Jurkat, Clone E6-1 (cell line): ENCODE data around the gene ABCC1. TPM values are rescaled to one million over a fixed set of nuclear protein-coding genes. Genes with fewer than 3 reads are reported as not detected.
"Not testable (repeated sequence)": the region's sequence is repeated elsewhere in the genome, so short reads cannot be mapped to it uniquely, and the experiment has no call there.

Source experiments
- DNase-seq: peaks from one replicate; pipeline ENCODE4 v3.0.0-alpha.2; 2011; ENCODE audit warnings: low read depth, low spot score
- H3K4me3 ChIP-seq: 2 replicates; pipeline ENCODE4 v1.5.1; 2011; ENCODE audit warnings: mild to moderate bottlenecking, low read length, control low read depth, moderate library complexity
- polyA plus RNA-seq: library from polyadenylated mRNA; unstranded; fragments of >200 nt; gene quantifications from one replicate; pipeline ENCODE4 v1.2.1, GENCODE V29; 2012; ENCODE audit warnings: missing spikeins; ENCODE audit not compliant: insufficient read length, insufficient read depth

Gene ABCC1
- 30.1 TPM for polyA plus RNA-seq

DNA sequence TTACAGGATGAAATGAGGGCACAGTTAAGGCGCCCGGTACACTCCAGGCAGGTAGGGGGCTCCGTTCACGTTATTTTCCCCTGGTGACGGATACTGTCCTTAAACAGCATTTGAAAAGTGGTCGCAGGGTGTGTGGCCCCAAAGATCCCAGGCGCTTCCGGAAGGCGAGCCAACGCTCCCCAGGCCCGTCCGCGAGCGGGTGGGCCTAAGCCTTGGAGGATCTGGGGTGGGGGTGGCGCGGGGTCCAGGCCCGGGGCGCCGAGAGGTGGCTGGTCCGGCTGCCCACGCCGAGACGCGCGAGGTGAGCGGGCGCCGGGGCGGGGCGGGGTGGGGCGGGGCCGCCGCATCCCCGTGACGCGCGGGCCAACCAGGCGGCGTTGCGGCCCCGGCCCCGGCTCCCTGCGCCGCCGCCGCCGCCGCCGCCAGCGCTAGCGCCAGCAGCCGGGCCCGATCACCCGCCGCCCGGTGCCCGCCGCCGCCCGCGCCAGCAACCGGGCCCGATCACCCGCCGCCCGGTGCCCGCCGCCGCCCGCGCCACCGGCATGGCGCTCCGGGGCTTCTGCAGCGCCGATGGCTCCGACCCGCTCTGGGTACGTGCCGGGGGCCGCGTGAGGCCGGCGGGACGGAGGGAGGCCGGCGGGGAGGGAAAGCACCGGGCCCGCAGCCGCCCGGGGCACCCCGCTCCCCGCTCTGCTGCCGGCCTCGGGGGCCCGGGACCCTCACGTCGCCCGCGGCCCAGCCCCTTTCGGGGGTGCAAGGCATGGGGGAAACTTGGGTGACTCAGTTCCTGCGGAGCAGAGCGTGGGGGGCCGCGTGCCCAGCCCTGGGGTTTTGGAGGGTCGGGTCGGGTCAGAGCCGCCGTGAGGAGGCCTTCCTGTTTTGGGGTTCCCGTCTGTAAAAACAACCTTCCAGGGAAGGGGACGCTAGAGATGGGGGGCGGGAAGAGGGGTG, at the start of gene ABCC1:
TSS of gene ABCC1 (plus strand) at position 407 of the 951 bp plus-strand sequence. CDS start at position 543, 136 bp downstream.
- peak within 1 kb of the TSS; percentile 87 for H3K4me3 ChIP-seq
- DNase-seq: no peak

DNA sequence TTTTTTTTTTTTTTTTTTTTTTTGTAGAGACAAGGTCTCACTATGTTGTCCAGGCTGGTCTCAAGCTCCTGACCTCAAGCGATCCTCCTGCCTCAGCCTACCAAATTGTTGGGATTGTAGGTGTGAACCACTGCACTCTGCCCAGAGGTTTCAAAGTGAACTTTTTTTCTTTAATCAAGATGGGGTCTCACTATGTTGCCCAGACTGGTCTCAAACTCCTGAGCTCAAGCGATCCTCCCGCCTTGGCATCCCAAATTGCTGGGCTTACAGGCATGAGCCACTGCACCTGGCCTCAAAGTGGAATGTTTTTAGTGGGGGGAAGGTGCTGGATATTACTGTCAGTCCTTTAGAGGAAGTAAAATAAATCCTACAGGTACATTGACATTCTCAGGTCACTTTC, 49.1 kb upstream of the ABCC1 start:
- DNase-seq: no peak
- no peak overlapping the region for H3K4me3 ChIP-seq

DNA sequence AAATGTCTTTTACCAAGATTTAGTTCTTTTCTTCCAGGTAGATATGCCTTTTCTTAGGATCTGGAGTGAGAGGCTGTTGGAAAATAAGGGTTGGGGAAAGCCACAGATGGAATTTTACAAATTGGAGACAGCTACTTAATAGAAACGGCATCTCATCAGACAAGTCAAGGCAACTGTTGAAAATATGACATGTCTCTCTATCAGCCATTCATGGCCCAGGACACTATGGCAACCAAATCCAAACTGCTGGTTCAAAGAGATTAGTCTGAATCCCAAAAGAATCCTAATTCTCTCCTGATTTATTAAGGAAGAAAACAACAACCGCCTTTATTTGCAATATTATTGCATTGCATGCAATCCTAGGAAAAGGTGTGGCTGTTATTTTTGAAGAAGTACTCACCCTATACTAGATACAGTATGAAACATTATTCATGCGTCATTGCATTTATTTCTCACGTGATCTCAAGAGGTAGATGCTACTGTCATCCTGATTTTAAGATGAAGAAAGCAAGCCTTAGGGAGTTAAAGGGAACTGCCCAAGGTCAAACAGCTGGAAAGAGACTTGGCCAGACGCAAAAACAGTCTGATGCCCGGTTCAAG, 48.4 kb upstream of the ABCC1 start:
- H3K4me3 ChIP-seq: no peak overlapping the region
- DNase-seq: no peak

GRCh38 chr16:15903960-15904359, 45.5 kb upstream of the ABCC1 start:
- no peak for DNase-seq
- H3K4me3 ChIP-seq: no peak overlapping the region

DNA sequence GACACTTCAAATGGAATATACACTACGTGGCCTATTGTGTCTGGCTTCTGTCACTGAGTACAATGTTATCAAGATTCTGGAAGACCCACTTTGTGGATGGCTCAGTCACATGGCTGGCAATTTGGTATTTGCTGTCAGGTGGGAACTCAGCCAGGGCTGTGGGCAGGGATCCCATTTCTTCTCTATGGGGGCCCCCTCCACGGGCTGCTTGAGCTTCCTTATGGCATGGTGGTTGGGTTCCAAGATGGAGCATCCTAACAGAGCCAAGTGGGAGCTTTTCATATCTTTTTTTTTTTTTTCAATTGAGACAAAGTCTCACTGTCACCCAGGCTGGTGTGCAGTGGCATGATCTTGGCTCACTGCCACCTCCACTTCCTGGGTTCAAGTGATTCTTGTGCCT, 43.0 kb upstream of the ABCC1 start:
- no peak overlapping the region for H3K4me3 ChIP-seq
- DNase-seq: no peak

GRCh38 chr16:15907863-15908478, 41.4 kb upstream of the ABCC1 start:
- no peak overlapping the region for H3K4me3 ChIP-seq
- DNase-seq: peak; percentile 91

DNA sequence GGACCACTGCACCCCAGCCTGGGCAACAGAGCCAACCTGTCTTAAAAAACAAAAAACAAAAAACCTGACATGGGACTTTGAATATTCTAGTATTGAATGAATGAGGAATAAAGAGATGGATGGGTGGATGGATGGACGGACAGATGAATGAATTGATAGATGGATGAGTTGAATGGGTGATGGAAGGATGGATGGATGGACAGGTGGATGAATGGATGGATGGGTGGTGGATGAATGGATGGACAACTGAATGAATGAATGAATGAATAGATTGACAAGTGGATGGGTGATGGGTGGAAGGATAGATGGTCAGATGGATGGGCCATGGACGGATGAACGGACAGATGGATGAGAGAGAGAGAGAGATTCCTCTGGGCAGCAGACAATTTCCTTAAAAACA, 38.2 kb upstream of the ABCC1 start:
- no peak for DNase-seq
- no peak overlapping the region for H3K4me3 ChIP-seq

GRCh38 chr16:15913046-15913698, 36.2 kb upstream of the ABCC1 start:
- no peak for DNase-seq
- no peak overlapping the region for H3K4me3 ChIP-seq

GRCh38 chr16:15915555-15916081, 33.8 kb upstream of the ABCC1 start:
- H3K4me3 ChIP-seq: no peak overlapping the region
- no peak for DNase-seq

DNA sequence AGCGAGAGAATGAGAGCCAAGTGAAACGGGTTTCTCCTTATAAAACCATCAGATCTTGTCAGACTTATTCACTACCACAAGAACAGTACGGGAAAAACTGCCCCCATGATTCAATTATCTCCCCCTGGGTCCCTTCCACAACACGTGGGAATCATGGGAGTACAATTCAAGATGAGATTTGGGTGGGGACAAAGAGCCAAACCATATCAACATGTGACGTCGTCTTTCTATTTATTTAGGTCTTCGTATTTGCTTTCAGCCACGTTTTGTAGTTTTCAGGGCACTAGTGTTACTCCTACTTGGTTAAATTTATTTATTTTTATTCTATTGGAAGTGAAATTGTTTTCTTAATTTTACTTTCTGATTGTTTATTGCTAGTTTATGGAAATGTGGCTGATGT, 33.1 kb upstream of the ABCC1 start:
- DNase-seq: no peak
- no peak overlapping the region for H3K4me3 ChIP-seq

DNA sequence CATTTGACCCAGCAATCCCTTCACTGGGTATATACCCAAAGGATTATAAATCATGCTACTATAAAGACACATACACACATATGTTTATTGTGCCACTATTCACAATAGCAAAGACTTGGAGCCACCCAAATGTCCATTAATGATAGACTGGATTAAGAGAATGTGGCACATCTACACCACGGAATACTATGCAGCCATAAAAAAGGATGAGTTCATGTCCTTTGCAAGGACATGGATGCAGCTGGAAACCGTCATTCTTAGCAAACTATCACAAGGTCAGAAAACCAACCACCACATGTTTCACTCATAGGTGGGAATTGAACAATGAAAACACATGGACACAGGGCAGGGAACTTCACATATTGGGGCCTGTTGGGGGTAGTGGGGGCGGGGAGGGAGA, 31.1 kb upstream of the ABCC1 start:
- DNase-seq: not testable (repeated sequence)

GRCh38 chr16:15919331-15919730, 30.1 kb upstream of the ABCC1 start:
- no peak for DNase-seq
- H3K4me3 ChIP-seq: no peak overlapping the region

More for the DNA sequence above, 31.1 kb upstream of the ABCC1 start:
- not testable (repeated sequence) for H3K4me3 ChIP-seq

DNA sequence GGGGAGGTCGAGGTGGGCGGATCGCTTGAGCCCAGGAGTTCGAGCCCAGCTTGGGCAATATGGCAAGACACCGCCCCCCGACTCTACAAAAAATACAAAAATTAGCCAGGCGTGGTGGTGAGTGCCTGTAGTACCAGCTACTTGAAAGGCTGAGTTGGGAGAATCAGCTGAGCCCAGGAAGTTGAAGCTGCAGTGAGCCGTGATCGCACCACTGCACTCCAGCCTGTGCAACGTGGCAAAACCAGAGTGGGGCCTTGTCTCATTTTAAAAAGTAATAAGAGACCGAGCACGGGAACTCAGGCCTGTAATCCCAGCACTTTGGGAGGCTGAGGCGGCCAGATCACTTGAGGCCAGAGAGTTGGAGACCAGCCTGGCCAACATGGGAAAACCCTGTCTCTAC, 24.4 kb upstream of the ABCC1 start:
- no peak for DNase-seq

GRCh38 chr16:15925631-15926030, 23.8 kb upstream of the ABCC1 start:
- H3K4me3 ChIP-seq: no peak overlapping the region

More for the DNA sequence above, 24.4 kb upstream of the ABCC1 start:
- no peak overlapping the region for H3K4me3 ChIP-seq

DNA sequence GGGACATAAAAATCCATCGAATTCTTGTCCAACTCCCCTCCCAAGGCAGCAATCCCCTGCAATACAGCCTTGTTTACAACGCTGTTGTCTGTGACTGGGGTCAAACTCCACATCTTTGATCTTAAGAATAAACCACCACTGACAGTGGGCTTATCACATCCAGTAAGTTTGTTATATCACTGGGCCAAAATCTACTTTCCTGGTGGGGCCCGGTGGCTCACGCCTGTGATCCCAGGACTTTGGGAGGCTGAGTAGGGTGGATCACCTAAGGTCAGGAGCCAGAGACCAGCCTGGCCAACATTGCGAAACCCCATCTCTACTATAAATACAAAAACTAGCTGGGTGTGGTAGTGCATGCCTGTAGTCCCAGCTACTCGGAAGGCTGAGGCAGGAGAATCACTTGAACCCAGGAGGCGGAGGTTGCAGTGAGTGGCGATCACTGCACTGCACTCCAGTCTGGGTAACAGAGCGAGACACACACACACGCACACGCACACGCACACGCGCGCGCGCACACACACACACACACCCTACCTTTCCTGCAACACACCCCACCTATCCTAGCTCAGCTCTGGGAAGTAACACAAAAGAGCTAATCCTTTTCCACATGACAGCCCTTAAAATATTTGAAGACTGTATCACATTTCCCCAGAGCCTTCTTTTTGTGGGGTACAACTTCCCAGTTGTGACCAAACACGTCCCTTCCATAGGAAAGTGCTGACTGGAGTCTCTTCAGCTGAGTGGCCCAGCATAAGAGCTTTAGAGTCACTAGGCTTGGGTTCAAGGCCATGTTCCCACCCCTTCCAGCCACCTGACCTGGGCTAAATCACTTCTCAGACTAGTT, 20.9 kb upstream of the ABCC1 start:
- DNase-seq: no peak
- H3K4me3 ChIP-seq: no peak overlapping the region

More at GRCh38 chr16:15925631-15926030, 23.8 kb upstream of the ABCC1 start:
- DNase-seq: no peak

- DNase-seq: no peak
Observed at GRCh38 chr16:15932939-15933338, 16.5 kb upstream of the ABCC1 start.

DNA sequence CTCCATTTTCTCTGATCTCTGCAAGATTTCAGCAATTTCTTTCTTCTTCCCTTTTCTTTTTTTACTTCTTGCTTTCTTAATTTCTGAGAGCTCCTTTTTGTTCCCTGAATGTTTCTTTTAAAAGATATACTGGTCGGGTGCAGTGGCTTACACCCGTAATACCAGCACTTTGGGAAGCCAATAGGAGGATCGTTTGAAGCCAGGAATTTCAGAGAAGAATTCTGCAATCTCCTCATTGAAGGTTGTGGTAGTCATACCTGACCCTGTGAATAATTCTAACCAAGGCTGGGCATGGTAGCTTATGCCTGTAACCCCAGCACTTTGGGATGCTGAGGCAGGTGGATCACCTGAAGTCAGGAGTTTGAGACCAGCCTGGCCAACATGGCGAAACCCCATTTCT, 15.6 kb upstream of the ABCC1 start:
- DNase-seq: no peak

More at GRCh38 chr16:15932939-15933338, 16.5 kb upstream of the ABCC1 start:
- H3K4me3 ChIP-seq: no peak overlapping the region

DNA sequence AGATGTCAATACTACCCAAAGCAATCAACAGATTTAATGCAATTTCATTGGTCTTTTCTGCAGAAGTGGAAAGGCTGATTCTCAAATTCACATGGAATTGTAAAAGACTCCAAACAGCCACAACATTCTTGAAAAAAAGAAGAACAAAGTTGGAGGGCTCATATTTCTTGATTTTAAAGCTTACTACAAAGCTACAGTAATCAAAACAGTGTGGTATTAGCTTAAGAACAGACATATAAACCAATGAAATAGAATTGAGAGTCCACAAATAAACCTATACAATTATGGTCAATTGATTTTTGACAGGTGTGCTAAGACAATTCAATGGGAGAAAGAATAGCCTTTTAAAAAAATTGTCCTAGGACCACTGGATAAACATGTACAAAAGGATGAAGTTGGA, 14.4 kb upstream of the ABCC1 start:
- no peak for DNase-seq
- H3K4me3 ChIP-seq: no peak overlapping the region

More for the DNA sequence above, 15.6 kb upstream of the ABCC1 start:
- H3K4me3 ChIP-seq: no peak overlapping the region
